WERI-Rb-1 (cell line): Measurements from ENCODE around the gene BPIFB2.

ENCODE experiments used
- DNase-seq: peaks from one replicate; pipeline ENCODE4 v3.0.0-alpha.2; 2020
- H3K27ac ChIP-seq: fragments of 250-450 bp; sonication (Bioruptor Pico); 2 replicates; pipeline ENCODE4 v1.5.1; 2020; ENCODE audit warnings: mild to moderate bottlenecking, moderate library complexity
- H3K27me3 ChIP-seq: fragments of 250-450 bp; sonication (Bioruptor Pico); 2 replicates; pipeline ENCODE4 v1.5.1; 2021; ENCODE audit warnings: mild to moderate bottlenecking, low read depth, moderate library complexity; ENCODE audit not compliant: insufficient read depth, severe bottlenecking
- H3K36me3 ChIP-seq: fragments of 250-450 bp; sonication (Bioruptor Pico); 2 replicates; pipeline ENCODE4 v1.5.1; 2020; ENCODE audit warnings: mild to moderate bottlenecking, moderate library complexity
- H3K4me3 ChIP-seq: 2 replicates; pipeline ENCODE4 v1.5.1; 2011; ENCODE audit warnings: low read depth, mild to moderate bottlenecking, control low read depth, low read length
- H3K9me3 ChIP-seq: fragments of 250-450 bp; sonication (Bioruptor Pico); 2 replicates; pipeline ENCODE4 v1.5.1; 2021; ENCODE audit warnings: mild to moderate bottlenecking, moderate library complexity; ENCODE audit not compliant: severe bottlenecking
- CTCF ChIP-seq: IDR thresholded peaks from 2 replicates; pipeline ENCODE4 v1.5.1; 2011; ENCODE audit warnings: low read depth, mild to moderate bottlenecking, control low read depth, inconsistent platforms, low read length

BPIFB2 gene

GRCh38 chr20:33009214-33010132 is 2.0 kb downstream of the BPIFB2 start:
- Histone ChIP-seq H3K27ac (no peak overlapping the region), H3K9me3 (peaks cover 5% of the 10 kb centered on the region), H3K4me3 (no peak overlapping the region), H3K27me3 (no peaks in the 10 kb centered on the region), H3K36me3 (no peaks in the 10 kb centered on the region)
- TF ChIP-seq CTCF, result no peak
- DNase-seq, result no peak

DNA sequence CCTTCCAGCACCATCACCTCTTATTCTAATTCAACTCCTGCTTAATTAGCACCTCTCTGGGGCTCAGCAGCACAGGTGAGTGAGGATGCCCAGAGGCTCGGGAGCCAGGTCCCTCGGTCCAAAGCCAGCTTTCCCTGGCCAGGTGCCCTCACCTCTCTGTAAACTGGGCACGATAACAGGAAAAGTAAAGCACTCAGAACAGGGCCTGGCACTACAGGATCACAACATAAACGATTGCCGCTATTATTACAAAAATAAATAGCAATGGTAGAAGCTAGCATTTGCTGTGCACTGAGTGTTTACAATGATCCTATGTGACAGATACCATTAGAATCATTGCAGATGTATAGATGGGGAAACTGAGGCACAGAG is 2.6 kb downstream of the BPIFB2 start:
- Histone ChIP-seq H3K4me3 (no peak overlapping the region), H3K36me3 (no peaks in the 10 kb centered on the region), H3K27me3 (no peaks in the 10 kb centered on the region), H3K9me3 (peaks cover 1% of the 10 kb centered on the region), H3K27ac (no peak overlapping the region)
- DNase-seq, result no peak
- TF ChIP-seq CTCF, result no peak

- no peak for DNase-seq
- H3K4me3 ChIP-seq, result no peak overlapping the region
- no peaks in the 10 kb centered on the region for H3K9me3 ChIP-seq
- H3K27ac ChIP-seq, result no peak overlapping the region
- no peaks in the 10 kb centered on the region for H3K27me3 ChIP-seq
- TF ChIP-seq CTCF, result no peak
- no peaks in the 10 kb centered on the region for H3K36me3 ChIP-seq
These were observed 3.4 kb downstream of the BPIFB2 start for GRCh38 chr20:33010674-33011449.

DNA sequence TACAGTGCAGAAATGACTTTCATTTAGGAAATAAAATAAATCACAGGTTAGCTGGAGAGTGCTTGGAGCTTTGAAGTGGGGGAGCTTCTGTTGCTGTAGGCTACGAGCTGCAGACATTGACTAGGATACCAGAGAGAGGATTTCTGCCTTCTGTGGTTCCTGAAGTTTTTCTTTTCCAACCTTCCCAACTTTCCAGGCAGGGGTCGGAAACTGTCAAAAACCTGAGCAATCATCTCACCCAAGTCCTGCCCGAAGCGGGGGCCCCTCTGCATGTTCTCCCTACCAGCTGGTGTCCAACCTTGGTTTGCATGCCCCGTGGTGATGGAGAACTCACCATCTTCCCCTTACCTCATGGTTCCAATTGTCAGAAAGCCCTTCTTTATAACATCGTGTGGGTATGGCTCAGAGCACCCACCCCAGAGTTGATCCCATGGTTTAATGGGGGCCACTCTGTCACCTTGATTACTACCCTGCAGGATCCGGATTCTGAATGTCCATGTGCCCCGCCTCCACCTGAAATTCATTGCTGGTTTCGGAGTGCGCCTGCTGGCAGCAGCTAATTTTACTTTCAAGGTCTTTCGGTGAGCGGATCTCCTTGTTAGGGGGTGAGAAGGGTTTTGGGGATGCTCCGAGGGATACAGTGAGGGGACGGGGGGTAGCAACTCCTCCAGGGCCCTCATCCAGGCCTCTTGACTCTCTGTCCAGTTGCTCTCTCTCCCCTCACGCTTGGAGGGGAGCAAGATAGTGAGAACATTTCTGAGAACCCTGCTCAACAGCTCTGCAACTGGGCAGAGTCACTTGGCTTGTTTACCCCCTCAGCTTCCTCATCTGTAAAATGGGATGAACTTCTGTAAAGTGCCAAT is 5.1 kb downstream of the BPIFB2 start:
- Histone ChIP-seq H3K4me3 (no peak overlapping the region), H3K27me3 (no peaks in the 10 kb centered on the region), H3K27ac (no peak overlapping the region), H3K36me3 (no peaks in the 10 kb centered on the region), H3K9me3 (no peaks in the 10 kb centered on the region)
- TF ChIP-seq CTCF, result no peak
- DNase-seq, result no peak

DNA sequence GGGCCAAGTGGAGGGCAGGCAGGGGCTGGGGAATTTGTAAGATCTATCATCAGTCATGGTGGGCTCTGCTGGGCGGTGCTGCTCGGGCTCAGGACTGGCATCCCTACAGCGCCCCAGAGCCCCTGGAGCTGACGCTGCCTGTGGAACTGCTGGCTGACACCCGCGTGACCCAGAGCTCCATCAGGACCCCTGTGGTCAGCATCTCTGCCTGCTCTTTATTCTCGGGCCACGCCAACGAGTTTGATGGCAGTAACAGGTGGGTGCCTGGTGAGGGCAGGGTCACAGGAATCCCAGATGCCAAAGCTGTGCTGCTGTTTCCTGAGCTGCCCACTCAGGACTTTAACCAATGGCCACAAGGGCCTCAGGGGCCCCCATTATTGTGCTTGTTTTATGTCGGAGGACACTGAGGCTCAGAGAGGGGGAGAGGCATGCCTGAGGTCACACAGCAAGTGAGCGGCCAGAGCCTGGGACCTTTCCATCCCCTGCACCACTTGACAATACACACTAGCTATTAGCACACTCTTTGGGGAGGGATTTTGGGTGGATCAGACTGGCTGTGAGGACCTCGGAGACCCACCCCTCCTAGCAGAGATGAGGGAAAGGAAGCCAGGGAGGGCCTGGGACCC is 6.3 kb downstream of the BPIFB2 start:
- Histone ChIP-seq H3K4me3 (no peak overlapping the region), H3K27me3 (no peaks in the 10 kb centered on the region), H3K36me3 (no peaks in the 10 kb centered on the region), H3K9me3 (no peaks in the 10 kb centered on the region), H3K27ac (no peak overlapping the region)
- no peak for TF ChIP-seq CTCF
- DNase-seq, result no peak
